ENCODE results near the gene MEF2B. TPM values are rescaled to one million over a fixed set of nuclear protein-coding genes. Genes with fewer than 3 reads are reported as not detected.

Gene MEF2B
- total RNA-seq = 1 to 10 TPM in 1 of 4 donors, under 1 TPM in 2, not detected in 1; 0.49 to 2.2 (median 0.84) TPM

DNA sequence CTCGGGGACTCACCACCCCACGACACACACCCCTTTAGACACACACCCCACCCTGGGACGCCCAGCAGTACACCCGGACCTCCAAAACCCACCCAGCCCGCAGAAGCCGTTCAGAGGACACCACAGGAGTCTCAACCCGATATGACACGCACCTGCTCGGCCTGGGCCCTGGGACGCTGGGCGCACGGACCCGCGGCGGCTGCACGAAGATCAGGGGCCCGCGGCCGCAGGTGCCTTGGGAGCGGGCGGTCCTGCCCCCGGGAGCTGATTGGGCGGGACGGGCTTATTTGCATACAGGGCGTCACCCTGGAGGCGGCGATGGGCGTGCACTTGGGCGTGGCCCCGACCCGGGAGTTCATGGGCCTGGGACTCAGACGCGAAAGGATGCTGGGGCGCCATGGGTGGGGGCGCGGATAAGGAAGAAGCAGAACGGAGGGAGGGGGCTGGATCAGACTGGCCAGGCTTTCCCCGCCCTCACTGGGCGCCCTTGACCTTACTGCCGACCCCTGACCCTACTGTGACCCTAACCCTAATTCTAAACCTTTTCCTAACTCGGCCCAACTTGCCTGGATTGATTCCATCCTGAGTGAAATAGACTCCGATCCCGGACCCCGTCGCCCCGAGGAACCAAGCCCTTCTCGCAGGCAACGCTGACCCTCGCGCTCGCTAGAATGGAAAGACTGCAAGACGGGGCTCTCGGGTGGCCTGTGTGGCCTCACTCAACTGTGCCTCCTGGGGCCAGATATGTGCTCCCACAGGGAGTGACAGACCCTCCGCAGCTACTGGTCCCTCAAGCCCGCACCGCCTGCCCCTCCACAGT lies at the start of gene MEF2B:
Gene MEF2B (minus strand): TSS at position 211 of the 820 bp plus-strand sequence. CDS start 19,528 bp downstream, outside the sequence.
- TF ChIP-seq, protein P1, sequence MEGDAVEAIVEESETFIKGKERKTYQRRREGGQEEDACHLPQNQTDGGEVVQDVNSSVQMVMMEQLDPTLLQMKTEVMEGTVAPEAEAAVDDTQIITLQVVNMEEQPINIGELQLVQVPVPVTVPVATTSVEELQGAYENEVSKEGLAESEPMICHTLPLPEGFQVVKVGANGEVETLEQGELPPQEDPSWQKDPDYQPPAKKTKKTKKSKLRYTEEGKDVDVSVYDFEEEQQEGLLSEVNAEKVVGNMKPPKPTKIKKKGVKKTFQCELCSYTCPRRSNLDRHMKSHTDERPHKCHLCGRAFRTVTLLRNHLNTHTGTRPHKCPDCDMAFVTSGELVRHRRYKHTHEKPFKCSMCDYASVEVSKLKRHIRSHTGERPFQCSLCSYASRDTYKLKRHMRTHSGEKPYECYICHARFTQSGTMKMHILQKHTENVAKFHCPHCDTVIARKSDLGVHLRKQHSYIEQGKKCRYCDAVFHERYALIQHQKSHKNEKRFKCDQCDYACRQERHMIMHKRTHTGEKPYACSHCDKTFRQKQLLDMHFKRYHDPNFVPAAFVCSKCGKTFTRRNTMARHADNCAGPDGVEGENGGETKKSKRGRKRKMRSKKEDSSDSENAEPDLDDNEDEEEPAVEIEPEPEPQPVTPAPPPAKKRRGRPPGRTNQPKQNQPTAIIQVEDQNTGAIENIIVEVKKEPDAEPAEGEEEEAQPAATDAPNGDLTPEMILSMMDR (IDR thresholded peaks at IDR 0.05) = no peak
- no peak for TF ChIP-seq POLR2A (IDR thresholded peaks at IDR 0.05)
- 19% methylated on average over 52 to 56 of the region's 56 CpGs for WGBS, 2 donors
- H3K4me3 ChIP-seq (ENCODE audit: low read depth, poor library complexity, severe bottlenecking) = no peak within 1 kb of the TSS
- peak; percentile 61 to 92 for DNase-seq (ENCODE audit: low spot score in 2 of 2)
- intact Hi-C loops (cut with DNase I; ENCODE audit: low total_unique reads) = no loop called here

DNA sequence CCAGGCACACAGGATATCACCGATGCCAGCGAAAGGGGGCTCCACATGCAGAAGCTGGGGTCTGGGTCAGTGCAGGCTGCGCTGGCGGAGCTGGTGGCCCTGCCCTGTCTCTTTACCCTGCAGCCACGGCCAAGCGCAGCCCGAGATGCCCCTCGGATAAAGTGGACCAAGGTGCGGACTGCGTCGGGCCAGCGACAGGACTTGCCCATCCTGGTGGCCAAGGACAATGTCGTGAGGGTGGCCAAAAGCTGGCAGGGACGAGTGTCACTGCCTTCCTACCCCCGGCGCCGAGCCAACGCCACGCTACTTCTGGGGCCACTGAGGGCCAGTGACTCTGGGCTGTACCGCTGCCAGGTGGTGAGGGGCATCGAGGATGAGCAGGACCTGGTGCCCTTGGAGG lies 48.8 kb upstream of the MEF2B start:
- WGBS, 2 donors = 87 to 88% methylated on average over 21 of the region's 21 CpGs
- no peak overlapping the region for H3K4me3 ChIP-seq (ENCODE audit: low read depth, poor library complexity, severe bottlenecking)
- intact Hi-C loops (cut with DNase I; ENCODE audit: low total_unique reads) = no loop called here
- DNase-seq (ENCODE audit: low spot score in 2 of 2) = no peak
- no peak for TF ChIP-seq POLR2A (IDR thresholded peaks at IDR 0.05)

DNA sequence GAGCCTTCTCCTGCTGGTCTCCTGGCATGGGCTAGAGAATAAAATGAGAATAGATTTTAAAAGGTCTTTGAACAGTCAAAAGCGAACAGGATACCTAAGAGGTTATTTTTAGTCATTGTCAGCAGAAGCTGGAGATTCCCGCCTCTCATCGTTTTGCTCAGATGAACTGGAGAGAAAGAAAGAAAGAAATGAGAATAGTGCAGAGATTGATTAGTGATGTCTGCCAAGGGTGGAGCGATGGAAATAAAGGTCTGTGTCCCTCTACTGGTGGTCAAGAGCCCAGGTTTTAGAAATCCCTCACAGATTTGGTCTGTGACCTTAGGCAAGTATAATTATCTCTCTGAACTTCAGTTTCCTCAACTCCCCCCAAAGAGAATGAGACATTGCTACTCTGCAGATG lies 47.0 kb upstream of the MEF2B start:
- TF ChIP-seq, protein P1 (IDR thresholded peaks at IDR 0.05) = no peak
- TF ChIP-seq POLR2A (IDR thresholded peaks at IDR 0.05) = no peak
- no peak for DNase-seq (ENCODE audit: low spot score in 2 of 2)
- intact Hi-C loops (cut with DNase I; ENCODE audit: low total_unique reads) = no loop called here
- WGBS, 2 donors = 41 to 60% methylated on average over 4 of the region's 4 CpGs
- no peak overlapping the region for H3K4me3 ChIP-seq (ENCODE audit: low read depth, poor library complexity, severe bottlenecking)

DNA sequence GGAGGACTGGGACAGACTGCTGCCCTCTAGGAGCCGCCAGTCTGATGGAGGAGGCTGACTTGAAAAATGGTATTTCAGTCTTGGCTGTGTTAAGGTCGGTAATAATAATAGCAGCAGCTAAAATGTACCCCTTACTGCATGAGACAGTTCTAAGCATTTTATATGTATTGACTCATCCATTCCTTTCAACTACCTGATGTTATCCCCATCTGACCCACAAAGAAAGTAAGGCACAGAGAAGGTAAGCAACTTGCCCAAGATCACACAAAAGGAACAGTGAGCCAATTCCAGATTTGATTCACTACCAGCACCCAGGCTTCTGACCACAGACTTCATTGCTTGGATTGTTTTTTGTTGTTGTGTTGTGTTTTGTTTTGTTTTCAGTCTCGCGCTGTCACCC lies 45.7 kb upstream of the MEF2B start:
- no peak overlapping the region for H3K4me3 ChIP-seq (ENCODE audit: low read depth, poor library complexity, severe bottlenecking)
- TF ChIP-seq POLR2A (IDR thresholded peaks at IDR 0.05) = no peak
- TF ChIP-seq, protein P1 (IDR thresholded peaks at IDR 0.05) = no peak
- DNase-seq (ENCODE audit: low spot score in 2 of 2) = no peak
- intact Hi-C loops (cut with DNase I; ENCODE audit: low total_unique reads) = no loop called here
- 72 to 83% methylated on average over 4 of the region's 4 CpGs for WGBS, 2 donors

DNA sequence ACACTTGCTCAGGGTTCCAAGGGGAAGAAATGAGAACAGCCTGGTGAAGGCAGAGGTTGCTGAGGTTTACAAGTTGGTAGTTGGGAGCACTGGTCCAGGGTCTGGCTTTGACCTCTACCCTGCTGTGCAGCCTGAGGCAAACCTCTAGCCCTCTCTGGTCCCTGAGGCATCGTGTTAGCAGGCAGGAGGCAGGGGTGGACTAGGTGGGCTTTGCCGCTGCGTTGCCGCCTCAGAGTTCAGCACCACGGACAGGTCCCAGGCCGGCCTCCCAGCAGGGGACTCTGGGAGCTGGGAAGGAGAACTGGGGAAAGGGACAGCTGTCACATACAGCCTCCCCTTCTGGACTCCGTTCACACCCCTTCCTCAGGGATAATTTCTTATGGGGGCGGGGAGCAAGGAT lies 44.8 kb upstream of the MEF2B start:
- WGBS, 2 donors = 3% methylated on average over 4 to 8 of the region's 8 CpGs
- TF ChIP-seq POLR2A (IDR thresholded peaks at IDR 0.05) = no peak
- TF ChIP-seq, protein P1 (IDR thresholded peaks at IDR 0.05) = no peak
- intact Hi-C loops (cut with DNase I; ENCODE audit: low total_unique reads) = no loop called here
- no peak overlapping the region for H3K4me3 ChIP-seq (ENCODE audit: low read depth, poor library complexity, severe bottlenecking)
- no peak for DNase-seq (ENCODE audit: low spot score in 2 of 2)

DNA sequence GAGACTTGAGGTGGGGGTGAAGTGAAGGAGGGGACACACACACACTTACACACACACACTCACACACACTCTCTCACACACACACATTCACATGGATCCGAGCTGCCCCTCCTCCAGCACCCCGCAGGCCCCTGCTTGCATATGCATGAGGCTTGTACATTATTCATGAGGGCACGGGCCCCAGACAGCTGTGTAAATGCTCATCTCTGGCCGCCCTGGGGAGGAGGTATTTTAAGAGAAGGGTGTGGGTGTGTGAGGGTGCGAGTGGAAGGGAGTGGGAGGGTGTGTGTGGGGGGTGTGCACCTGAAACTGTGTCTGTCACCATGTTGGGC lies 44.1 kb upstream of the MEF2B start:
- intact Hi-C loops (cut with DNase I; ENCODE audit: low total_unique reads) = no loop called here
- no peak for DNase-seq (ENCODE audit: low spot score in 2 of 2)
- no peak overlapping the region for H3K4me3 ChIP-seq (ENCODE audit: low read depth, poor library complexity, severe bottlenecking)
- 0 to 3% methylated on average over 5 of the region's 5 CpGs for WGBS, 2 donors
- TF ChIP-seq POLR2A (IDR thresholded peaks at IDR 0.05) = no peak
- TF ChIP-seq, protein P1 (IDR thresholded peaks at IDR 0.05) = no peak

Data from lower leg skin (tissue), 4 donors.